Astrocyte of the spinal cord (primary cell): ENCODE results near the gene COL16A1.

ENCODE experiments used
- DNase-seq: peaks from one replicate; pipeline ENCODE4 v3.0.0; 2011; ENCODE audit warnings: low read depth, low spot score
- H3K4me3 ChIP-seq: 2 replicates; pipeline ENCODE4 v1.5.1; 2011; ENCODE audit warnings: low read depth, mild to moderate bottlenecking, low read length, moderate library complexity
- CTCF ChIP-seq: IDR thresholded peaks from 2 replicates; pipeline ENCODE4 v1.5.1; 2012; ENCODE audit warnings: low read depth, mild to moderate bottlenecking, low read length, inconsistent platforms
- in situ Hi-C: cut with HindIII; loops from 2 replicates; pipeline ENCODE4 v1.10.0; 2017; ENCODE audit warnings: low sequenced_read_pairs

Gene COL16A1

GRCh38 chr1:31703431-31704270 is at the start of gene COL16A1:
Gene COL16A1, minus strand, starts transcription at chr1:31704017. Its CDS starts 1,824 bp downstream, at chr1:31702193.
- TF ChIP-seq CTCF = no peak
- peak within 1 kb of the TSS; percentile 71 for H3K4me3 ChIP-seq
- in situ Hi-C loops = no loop called here
- DNase-seq = peak; percentile 82

- TF ChIP-seq CTCF = no peak
- no peak overlapping the region for H3K4me3 ChIP-seq
- in situ Hi-C loops = no loop called here
- DNase-seq = no peak
Observed at GRCh38 chr1:31752952-31753475, 49.2 kb upstream of the COL16A1 start.

- H3K4me3 ChIP-seq = no peak overlapping the region
- TF ChIP-seq CTCF = no peak
- DNase-seq = no peak
- in situ Hi-C loops = no loop called here
Observed at GRCh38 chr1:31752258-31752657, 48.4 kb upstream of the COL16A1 start.

GRCh38 chr1:31751822-31752241 is 48.0 kb upstream of the COL16A1 start:
- in situ Hi-C loops = no loop called here
- no peak for DNase-seq
- no peak overlapping the region for H3K4me3 ChIP-seq
- no peak for TF ChIP-seq CTCF

GRCh38 chr1:31750858-31751510 is 47.2 kb upstream of the COL16A1 start:
- no peak for TF ChIP-seq CTCF
- H3K4me3 ChIP-seq = no peak overlapping the region
- DNase-seq = peak; percentile 66
- in situ Hi-C loops = no loop called here

GRCh38 chr1:31749785-31750735 is 46.2 kb upstream of the COL16A1 start:
- in situ Hi-C loops = no loop called here
- no peak for DNase-seq
- no peak overlapping the region for H3K4me3 ChIP-seq
- TF ChIP-seq CTCF = no peak
